HG03103 (cell line): ENCODE results near the gene SLC4A11.

ENCODE experiments used
- ATAC-seq: cut with Tn5 transposase; IDR thresholded peaks from one replicate; pipeline ENCODE4 v1.9.1; 2021; ENCODE audit warnings: low read depth; ENCODE audit not compliant: unreplicated experiment

The SLC4A11 gene

DNA sequence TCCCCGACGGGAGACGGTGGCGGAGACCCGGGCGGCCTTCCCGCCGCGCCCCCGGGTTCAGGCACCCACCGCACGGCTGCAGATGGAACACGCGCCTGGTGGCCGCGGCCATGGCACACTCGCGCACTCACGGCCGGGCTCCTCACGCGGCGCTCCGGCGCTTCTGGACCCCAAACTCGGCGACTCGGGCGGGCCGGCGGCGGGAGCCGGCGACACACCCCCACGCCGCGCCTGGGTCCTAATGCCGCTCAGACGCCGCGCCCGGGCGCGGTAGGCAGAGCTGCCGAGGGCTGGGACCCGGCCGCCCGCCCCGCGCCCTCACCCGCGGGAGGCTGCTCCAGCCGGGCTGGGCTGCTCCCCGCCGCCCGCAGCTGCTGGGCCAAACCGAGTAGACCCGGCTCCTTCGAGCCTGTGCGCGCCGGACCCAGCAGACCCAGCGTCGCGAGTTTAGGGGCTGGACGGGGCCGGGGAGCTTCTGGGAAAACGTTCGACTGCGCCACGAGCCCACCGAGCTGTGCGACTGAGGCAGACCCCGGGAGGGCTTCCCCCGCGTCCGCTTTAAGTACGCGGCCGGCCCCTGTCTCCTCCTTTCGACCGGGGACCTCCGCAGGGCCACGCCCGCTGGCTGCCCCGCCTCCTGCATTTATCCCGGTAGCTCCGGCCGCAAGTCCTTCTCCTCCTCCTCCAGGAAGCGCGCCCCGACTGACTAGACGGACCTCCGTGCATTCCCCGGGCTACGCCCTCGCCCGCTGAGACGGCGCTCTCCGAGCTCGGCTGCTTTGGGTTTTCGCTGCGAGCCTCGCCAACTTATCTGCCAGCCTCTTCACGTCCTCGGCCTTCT, at the start of gene SLC4A11:
Gene SLC4A11, minus strand, starts transcription at position 165 of the 841 bp plus-strand sequence. Its CDS starts 53 bp downstream, at position 112.
- ATAC-seq = peak; percentile 64

- no peak for ATAC-seq
Measured at GRCh38 chr20:3283222-3283820, 44.3 kb upstream of the SLC4A11 start.

DNA sequence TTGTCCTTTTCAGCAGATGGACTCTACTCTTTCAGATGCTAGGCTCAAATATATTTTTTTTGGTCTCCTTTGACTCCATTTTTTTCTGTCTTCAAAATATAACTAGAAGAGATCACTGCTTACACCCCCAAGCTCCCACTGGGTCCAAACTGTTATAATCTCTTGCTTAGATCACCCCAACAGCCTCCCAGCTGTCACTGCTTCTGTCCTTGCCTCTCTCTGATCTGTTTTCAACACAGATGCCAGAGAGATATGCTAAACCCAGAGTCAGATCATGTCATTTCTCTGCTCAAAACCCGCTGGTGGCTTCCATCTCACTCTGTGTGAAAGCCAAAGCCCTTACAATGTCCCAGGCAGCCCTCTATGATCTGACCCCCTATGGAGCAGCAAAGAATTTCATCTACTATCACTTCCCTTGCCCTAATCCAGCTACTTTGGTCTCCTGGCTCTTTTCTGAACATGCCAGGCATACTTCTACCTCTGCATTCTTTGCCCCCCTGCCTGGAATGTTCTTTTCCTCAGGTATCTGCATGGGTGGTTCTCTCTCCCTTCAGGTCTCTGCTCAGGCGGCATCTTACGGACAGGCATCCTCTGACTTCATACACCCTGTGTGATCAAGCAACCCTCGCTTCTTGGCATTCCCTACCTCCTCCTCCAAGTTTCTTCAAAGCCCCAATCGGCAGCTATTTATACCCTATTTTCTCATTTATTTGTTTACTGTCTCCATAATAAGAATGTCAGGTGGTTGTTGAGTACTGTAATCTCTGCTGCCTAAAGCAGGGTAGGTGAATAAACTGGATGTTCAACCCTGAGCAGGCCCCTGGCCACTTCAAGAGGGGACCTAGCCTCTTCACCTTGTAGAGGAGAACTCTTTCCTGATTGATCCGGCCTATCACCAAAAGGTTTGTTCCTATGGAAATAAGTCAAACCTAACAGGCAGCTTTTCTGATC, 43.6 kb upstream of the SLC4A11 start:
- no peak for ATAC-seq

- no peak for ATAC-seq
Measured at GRCh38 chr20:3281437-3281836, 42.4 kb upstream of the SLC4A11 start.

DNA sequence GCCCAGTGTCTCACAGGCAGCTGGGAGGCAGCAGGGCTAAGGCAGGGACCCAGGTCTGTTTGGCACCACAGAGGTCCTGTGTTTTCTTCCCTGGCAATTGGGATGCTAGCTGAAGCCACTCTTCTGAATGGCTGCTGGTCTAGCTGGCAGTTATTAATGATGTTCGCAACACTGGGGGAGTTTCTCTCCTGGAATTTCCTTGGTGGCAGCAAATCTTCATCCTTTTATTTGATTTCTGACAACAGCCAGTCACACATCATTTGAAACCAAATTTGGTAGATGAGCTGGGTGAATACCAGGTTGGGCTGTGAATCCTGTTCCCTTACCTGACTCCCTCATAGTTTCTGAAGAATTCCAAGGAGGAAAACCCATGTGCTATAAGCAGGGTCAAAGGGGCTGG, 40.8 kb upstream of the SLC4A11 start:
- ATAC-seq = no peak

GRCh38 chr20:3277686-3278465, 38.9 kb upstream of the SLC4A11 start:
- ATAC-seq = no peak

- no peak for ATAC-seq
Measured at GRCh38 chr20:3276680-3277015, 37.7 kb upstream of the SLC4A11 start.

- no peak for ATAC-seq
Measured at GRCh38 chr20:3275966-3276679, 37.1 kb upstream of the SLC4A11 start.

GRCh38 chr20:3275064-3275935, 36.3 kb upstream of the SLC4A11 start:
- ATAC-seq = no peak

- no peak for ATAC-seq
Measured at GRCh38 chr20:3273371-3273770, 34.4 kb upstream of the SLC4A11 start.

DNA sequence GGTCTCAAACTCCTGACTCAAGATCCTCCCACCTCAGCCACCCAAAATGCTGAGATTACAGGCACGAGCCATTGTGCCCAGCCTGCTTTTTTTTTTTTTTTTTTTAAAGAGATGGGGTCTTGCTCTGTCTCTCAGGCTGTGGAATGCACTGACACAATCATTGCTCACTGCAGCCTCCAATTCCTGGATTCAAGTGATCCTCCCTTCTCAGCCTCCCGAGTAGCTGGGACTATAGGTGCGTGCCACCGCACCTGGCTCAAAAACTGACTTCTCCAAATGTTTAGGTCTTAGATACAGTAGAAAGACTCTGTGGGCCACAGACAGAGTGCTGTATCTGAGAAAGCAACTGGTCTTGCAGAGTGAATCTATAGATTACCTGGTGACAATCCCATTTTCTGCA, 31.1 kb upstream of the SLC4A11 start:
- ATAC-seq = no peak

GRCh38 chr20:3262566-3262965, 23.6 kb upstream of the SLC4A11 start:
- no peak for ATAC-seq

GRCh38 chr20:3258429-3258828, 19.4 kb upstream of the SLC4A11 start:
- ATAC-seq = no peak

- ATAC-seq = no peak
Measured at GRCh38 chr20:3255728-3256127, 16.7 kb upstream of the SLC4A11 start.

DNA sequence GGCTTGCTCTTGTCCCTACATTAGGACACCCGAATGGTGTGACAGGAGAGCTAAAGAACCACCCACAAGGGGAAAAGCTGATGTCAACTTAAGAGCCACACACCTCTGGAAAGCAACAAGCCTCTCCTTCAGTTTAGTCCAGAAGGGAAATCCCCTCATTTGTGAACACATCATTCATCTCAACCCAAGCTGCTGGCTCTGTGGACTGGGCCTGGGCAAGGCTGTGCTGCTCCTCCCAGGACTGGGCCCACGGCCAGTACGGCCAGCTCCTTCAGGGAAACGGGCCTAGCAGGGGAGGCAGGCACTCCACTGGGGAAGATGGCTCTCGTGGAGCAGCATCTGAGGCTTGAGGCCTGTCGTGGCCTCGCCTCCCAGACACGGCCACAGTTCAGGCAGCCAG, 12.8 kb upstream of the SLC4A11 start:
- ATAC-seq = no peak

GRCh38 chr20:3250091-3250504, 11.1 kb upstream of the SLC4A11 start:
- no peak for ATAC-seq

- no peak for ATAC-seq
Measured at GRCh38 chr20:3248993-3249347, 10.0 kb upstream of the SLC4A11 start.

DNA sequence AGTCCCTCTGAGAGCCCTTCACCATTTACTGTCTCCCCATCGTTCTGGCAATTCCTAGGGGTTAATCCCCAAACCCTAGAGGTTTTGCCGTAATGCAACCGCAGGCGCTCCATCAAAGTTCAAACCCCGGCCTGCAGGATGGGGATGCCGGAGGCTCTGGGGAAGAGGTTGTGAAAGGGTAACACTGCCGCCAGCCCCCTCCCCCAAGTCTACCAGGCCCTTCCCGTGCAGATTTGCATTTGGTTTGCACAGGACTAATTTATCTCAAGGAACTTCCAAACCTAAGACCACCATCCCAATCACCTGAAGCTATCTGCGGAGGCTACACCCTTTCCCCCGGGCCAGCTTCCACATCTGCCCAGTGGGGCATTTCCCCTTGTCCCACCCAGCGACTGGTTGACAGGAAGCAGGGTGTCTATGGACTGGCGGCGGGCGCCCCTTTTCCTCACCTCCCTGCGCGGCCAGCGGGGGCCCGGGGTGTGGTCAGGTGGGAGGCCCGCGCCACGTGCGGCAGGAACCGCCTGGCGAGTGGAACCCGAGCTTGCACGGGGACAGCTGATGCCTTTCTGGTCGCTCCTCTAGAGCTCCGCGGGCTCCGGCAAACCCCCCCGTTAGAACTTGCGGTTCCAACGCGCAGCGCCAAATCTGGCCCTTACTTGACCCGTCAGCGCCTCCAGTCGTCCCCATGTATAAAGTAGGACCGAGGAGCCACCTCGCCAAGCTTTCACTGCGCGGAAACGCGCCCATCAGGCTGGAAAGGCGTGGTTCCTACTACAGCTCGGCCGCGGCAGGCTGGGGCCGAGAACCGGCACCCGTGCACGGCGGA, 9.4 kb upstream of the SLC4A11 start:
- no peak for ATAC-seq
